A673 (cell line): ENCODE data around the gene SAMD13.

Experiments
- EZH2 ChIP-seq: fragments of 200-600 bp; sonication (generic); IDR thresholded peaks from 2 replicates; pipeline ENCODE4 v1.6.1; 2017; ENCODE audit warnings: borderline replicate concordance, low read depth, mild to moderate bottlenecking, mixed read lengths, antibody characterized with exemption, low read length; ENCODE audit not compliant: poor library complexity, severe bottlenecking
- TF ChIP-seq, protein P1 (sequence below): fragments of 300-800, 200-600 bp; sonication (generic); conservative IDR thresholded peaks from 2 replicates; pipeline ENCODE4 v1.5.1; 2017; ENCODE audit warnings: low read depth, mild to moderate bottlenecking, antibody characterized with exemption, low read length, moderate library complexity, mixed read lengths

- TF ChIP-seq, protein P1, sequence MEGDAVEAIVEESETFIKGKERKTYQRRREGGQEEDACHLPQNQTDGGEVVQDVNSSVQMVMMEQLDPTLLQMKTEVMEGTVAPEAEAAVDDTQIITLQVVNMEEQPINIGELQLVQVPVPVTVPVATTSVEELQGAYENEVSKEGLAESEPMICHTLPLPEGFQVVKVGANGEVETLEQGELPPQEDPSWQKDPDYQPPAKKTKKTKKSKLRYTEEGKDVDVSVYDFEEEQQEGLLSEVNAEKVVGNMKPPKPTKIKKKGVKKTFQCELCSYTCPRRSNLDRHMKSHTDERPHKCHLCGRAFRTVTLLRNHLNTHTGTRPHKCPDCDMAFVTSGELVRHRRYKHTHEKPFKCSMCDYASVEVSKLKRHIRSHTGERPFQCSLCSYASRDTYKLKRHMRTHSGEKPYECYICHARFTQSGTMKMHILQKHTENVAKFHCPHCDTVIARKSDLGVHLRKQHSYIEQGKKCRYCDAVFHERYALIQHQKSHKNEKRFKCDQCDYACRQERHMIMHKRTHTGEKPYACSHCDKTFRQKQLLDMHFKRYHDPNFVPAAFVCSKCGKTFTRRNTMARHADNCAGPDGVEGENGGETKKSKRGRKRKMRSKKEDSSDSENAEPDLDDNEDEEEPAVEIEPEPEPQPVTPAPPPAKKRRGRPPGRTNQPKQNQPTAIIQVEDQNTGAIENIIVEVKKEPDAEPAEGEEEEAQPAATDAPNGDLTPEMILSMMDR = no peak
- TF ChIP-seq EZH2 = no peak
Measured at GRCh38 chr1:84301004-84301784, at the start of gene SAMD13.
